ENCODE results near the gene CRY2. TPM values are rescaled to one million over a fixed set of nuclear protein-coding genes. Genes with fewer than 3 reads are reported as not detected.

CRY2 gene
- total and polyA plus RNA-seq, 4 donors = 16.7 to 72.9 (median 33.0) TPM

- 74% methylated on average over 22 of the region's 22 CpGs for WGBS
- Histone ChIP-seq H3K4me3 (ENCODE audit: low read depth in 1 of 3, low read length in 3 of 3) (peak overlapping the region in 2 of 3 donors; percentile 9 to 20), H3K4me1 (ENCODE audit: control insufficient read depth in 4 of 4, insufficient read depth in 4 of 4, low read length in 3 of 4) (peaks cover 12 to 59% (median 47%) of the 10 kb centered on the region in 4 donors), H3K27ac (ENCODE audit: low read depth in 1 of 2, low read length in 2 of 2) (peak overlapping the region; percentile 77 to 80), H3K36me3 (ENCODE audit: control insufficient read depth in 4 of 4, insufficient read depth in 3 of 4, low read depth in 1 of 4, low read length in 3 of 4) (peaks cover 16 to 32% (median 18%) of the 10 kb centered on the region in 4 donors), H3K9me3 (ENCODE audit: control insufficient read depth in 4 of 4, low read length in 3 of 4) (no peaks in the 10 kb centered on the region), H3K27me3 (ENCODE audit: control insufficient read depth in 4 of 4, insufficient read depth in 4 of 4, low read length in 3 of 4) (no peaks in the 10 kb centered on the region), H3K9ac (ENCODE audit: low read depth in 1 of 2, low read length in 2 of 2) (no peak overlapping the region)
- no peak for DNase-seq (ENCODE audit: low spot score)
- TF ChIP-seq FOXA2 (IDR thresholded peaks at IDR 0.05) (no peak), JUND (IDR thresholded peaks at IDR 0.05) (no peak), GABPA (IDR thresholded peaks at IDR 0.05 in 1 of 2, conservative IDR thresholded peaks at IDR 0.05 in 1 of 2) (no peak), ATF3 (IDR thresholded peaks at IDR 0.05) (no peak), FOXA1 (IDR thresholded peaks at IDR 0.05) (no peak), YY1 (IDR thresholded peaks at IDR 0.05) (no peak), RAD21 (IDR thresholded peaks at IDR 0.05) (no peak), EGR1 (IDR thresholded peaks at IDR 0.05; ENCODE audit: low read depth in 2 of 2) (no peak), NR2F2 (IDR thresholded peaks at IDR 0.05) (no peak), HNF4G (IDR thresholded peaks at IDR 0.05) (no peak), ZBTB33 (IDR thresholded peaks at IDR 0.05) (no peak)
Measured at GRCh38 chr11:45913942-45914635, 66.8 kb downstream of the CRY2 start.

- Histone ChIP-seq H3K4me1 (ENCODE audit: control insufficient read depth in 4 of 4, insufficient read depth in 4 of 4, low read length in 3 of 4) (peaks cover 12 to 59% (median 48%) of the 10 kb centered on the region in 4 donors), H3K27me3 (ENCODE audit: control insufficient read depth in 4 of 4, insufficient read depth in 4 of 4, low read length in 3 of 4) (no peaks in the 10 kb centered on the region), H3K27ac (ENCODE audit: low read depth in 1 of 2, low read length in 2 of 2) (no peak overlapping the region), H3K9me3 (ENCODE audit: control insufficient read depth in 4 of 4, low read length in 3 of 4) (no peaks in the 10 kb centered on the region), H3K36me3 (ENCODE audit: control insufficient read depth in 4 of 4, insufficient read depth in 3 of 4, low read depth in 1 of 4, low read length in 3 of 4) (peaks cover 10 to 25% (median 13%) of the 10 kb centered on the region in 4 donors), H3K9ac (ENCODE audit: low read depth in 1 of 2, low read length in 2 of 2) (no peak overlapping the region), H3K4me3 (ENCODE audit: low read depth in 1 of 3, low read length in 3 of 3) (no peak overlapping the region)
- WGBS = 90% methylated on average over 13 of the region's 13 CpGs
- no peak for DNase-seq (ENCODE audit: low spot score)
- TF ChIP-seq FOXA1 (IDR thresholded peaks at IDR 0.05) (no peak), JUND (IDR thresholded peaks at IDR 0.05) (no peak), YY1 (IDR thresholded peaks at IDR 0.05) (no peak), FOXA2 (IDR thresholded peaks at IDR 0.05) (no peak), ZBTB33 (IDR thresholded peaks at IDR 0.05) (no peak), EGR1 (IDR thresholded peaks at IDR 0.05; ENCODE audit: low read depth in 2 of 2) (no peak), SP1 (IDR thresholded peaks at IDR 0.05) (no peak), MAX (IDR thresholded peaks at IDR 0.05) (no peak), TAF1 (conservative IDR thresholded peaks at IDR 0.05) (no peak), HNF4A (conservative IDR thresholded peaks at IDR 0.05) (no peak), NR2F2 (IDR thresholded peaks at IDR 0.05) (no peak), RAD21 (IDR thresholded peaks at IDR 0.05) (no peak)
Measured at GRCh38 chr11:45915446-45915845, 68.2 kb downstream of the CRY2 start.

All from liver (tissue), 9 donors.